Fibroblast of upper back skin (primary cell): ENCODE data around the gene PRICKLE4.
"Not testable (repeated sequence)": the region's sequence is repeated elsewhere in the genome, so short reads cannot be mapped to it uniquely, and the experiment has no call there.

ENCODE experiments used
- DNase-seq: peaks from one replicate; pipeline ENCODE4 v3.0.0-alpha.2; 2013

Gene PRICKLE4

DNA sequence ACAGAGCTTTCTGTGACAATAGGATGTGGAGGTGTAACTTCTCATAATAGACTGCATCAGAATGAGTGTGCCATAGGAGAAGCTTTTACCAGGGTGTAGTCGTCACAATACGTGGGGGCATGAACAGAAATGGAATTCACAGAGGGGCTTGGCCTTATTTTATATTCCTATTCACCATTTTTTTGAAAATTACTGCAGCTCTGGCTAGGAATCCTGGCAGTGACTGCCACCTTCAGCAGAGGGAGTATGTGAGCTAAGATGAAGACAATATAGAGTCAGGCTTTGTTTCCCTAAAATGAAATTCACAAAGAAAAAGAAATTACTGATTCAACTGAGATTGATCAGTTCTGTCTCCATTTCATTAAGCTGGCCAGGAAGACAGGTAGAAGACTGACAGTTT, 20.8 kb downstream of the PRICKLE4 start:
- DNase-seq: no peak

- no peak for DNase-seq
These were observed 25.5 kb downstream of the PRICKLE4 start for GRCh38 chr6:41805830-41806774.

- DNase-seq: no peak
These were observed 30.5 kb downstream of the PRICKLE4 start for GRCh38 chr6:41811095-41811494.

DNA sequence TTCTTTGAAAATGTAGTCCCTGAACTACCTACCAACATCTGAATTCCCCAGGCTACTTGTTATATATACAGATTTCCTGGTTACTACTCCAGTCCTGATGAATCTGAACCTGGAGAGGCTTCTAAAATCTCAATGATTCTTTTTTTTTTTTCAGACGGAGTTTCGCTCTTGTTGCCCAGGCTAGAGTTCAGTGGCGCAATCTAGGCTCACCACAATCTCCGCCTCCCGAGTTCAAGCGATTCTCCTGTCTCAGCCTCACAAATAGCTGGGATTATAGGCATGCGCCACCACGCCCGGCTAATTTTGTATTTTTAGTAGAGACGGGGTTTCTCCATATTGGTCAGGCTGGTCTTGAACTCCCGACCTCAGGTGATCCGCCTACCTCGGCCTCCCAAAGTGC, 31.4 kb downstream of the PRICKLE4 start:
- DNase-seq: not testable (repeated sequence)

DNA sequence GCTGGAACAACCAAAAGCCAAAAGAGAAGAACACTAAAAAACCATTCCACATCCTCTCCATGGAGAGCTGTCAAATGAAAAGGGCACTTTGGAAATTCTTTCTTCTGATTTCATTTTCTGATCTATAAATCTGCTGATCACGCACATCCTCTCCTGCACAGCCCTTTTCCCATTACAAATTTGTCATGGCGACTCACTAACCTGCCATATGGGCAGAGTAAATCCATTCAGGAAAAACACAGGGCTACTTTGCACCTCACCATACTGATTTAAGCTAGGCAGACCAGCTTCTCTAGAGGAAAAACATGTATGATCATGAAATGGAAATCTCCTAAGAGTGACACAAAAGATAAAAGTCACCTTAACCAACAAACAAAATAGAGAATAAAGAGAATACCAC, 32.9 kb downstream of the PRICKLE4 start:
- DNase-seq: no peak

GRCh38 chr6:41813956-41814355, 33.4 kb downstream of the PRICKLE4 start:
- no peak for DNase-seq

GRCh38 chr6:41814629-41815028, 34.0 kb downstream of the PRICKLE4 start:
- no peak for DNase-seq

GRCh38 chr6:41815587-41815986, 35.0 kb downstream of the PRICKLE4 start:
- DNase-seq: no peak

GRCh38 chr6:41818271-41819054, 37.9 kb downstream of the PRICKLE4 start:
- DNase-seq: no peak

GRCh38 chr6:41821266-41821665, 40.7 kb downstream of the PRICKLE4 start:
- no peak for DNase-seq

DNA sequence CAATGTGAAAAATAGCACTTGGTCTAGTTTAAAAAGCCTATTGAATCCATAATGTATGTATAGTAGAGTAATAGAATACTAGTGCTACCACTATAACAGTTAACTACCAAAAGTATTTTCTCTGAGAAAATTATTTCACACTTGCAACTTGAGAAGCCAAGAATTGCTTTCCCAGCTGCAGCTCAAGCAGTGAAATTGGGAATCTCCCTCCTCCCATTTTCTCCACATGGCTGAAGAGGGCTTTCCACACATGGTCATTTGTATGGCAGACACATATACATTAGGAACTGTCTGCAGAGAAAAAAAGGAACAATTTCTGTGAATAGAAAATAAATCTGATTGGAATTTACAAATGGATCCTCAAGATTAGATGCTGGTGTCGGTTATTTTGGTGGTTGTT, 41.4 kb downstream of the PRICKLE4 start:
- no peak for DNase-seq

- no peak for DNase-seq
These were observed 42.6 kb downstream of the PRICKLE4 start for GRCh38 chr6:41823178-41823577.

DNA sequence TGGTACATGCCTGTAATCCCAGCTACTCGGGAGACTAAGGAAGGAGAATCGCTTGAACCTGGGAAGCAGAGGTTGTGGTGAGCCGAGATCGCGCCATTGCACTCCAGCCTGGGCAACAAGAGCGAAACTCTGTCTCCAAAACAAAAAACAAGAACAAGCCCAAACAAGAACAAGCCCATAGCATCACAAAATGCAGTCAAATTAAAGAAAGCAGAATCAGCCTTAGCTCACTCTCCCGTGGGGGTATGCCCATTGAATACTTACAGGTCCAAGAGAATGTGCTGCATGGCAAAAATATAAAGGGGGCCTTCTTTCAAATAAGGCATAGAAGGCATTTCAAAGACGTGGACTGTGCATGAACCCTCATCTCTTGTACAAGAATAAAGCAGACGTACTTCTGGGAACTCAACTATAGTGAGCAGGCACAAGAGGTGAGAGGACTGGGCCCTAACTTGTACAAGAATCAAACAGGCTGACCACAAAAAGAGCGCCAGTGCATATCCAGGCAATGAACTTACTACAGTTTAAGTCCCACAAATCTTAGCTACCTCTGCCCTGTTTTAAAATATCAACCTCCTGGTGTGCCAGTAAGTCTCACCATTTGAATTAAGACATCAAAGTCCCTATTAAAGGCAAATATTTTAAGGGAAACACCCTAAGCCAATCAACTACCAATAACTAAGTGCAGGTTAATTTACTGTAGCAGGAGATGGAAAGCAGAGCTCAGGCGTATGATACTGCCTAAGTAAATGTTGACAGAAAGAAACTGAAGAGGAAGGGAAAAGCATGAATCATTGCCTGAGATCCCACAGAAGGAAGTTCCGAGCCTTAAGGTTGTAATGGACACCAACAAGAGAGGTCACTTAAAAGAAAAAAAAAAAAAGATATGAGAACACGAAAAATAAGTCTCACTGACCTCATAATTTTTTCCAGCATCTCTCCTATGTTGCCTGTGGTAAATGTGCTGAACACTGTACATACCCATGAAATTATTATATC, 44.3 kb downstream of the PRICKLE4 start:
- DNase-seq: no peak

DNA sequence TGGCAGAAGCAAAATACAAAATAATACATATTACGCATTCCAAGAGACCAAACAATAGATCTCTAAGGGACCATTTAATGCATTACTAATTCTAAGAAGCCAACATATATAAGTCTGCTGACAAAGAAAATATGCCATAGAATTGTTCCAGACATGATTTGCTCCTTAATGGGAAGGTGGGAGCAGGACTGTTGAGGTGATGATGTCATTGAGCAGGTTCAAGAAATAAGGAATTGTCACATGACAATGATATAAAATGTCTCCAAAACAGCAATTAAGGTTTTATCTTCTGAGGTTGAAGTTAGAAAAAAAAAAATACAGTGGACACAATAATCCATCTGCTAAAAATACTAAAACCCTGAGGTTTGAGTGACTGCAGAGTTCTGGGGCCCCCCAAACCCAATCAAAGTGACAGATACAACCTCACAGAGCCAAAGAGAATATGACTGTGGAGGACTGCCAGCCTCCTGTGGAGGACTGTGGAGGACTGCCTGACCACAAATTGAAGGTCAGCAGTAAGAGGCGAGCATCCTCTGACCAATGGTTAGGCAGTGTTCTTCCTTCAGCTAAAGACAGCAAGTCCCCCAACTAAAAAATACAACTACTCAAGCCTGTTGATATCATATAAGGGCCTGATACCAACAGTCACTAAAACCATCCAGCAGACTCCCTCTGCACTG, 45.9 kb downstream of the PRICKLE4 start:
- no peak for DNase-seq

DNA sequence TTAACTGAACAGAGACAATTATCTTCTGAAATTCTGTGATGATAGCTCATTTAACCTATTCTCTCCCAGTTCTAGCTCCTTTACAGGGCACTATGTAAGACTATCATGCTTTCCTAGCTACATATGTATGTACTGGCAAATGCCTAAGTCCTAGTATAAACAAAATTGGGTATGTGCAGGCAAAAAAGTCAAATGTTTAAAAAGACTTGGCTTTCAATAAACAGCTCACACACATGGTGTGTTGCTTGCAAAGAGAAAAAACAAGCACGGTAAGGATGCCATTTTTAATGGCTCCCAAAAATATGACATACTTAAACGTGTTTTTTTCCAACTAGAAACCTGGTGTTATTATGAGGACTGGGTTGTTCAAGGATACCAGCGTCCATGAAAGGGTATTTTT, 51.7 kb downstream of the PRICKLE4 start:
- no peak for DNase-seq

- DNase-seq: no peak
These were observed 55.6 kb downstream of the PRICKLE4 start for GRCh38 chr6:41836022-41836659.

DNA sequence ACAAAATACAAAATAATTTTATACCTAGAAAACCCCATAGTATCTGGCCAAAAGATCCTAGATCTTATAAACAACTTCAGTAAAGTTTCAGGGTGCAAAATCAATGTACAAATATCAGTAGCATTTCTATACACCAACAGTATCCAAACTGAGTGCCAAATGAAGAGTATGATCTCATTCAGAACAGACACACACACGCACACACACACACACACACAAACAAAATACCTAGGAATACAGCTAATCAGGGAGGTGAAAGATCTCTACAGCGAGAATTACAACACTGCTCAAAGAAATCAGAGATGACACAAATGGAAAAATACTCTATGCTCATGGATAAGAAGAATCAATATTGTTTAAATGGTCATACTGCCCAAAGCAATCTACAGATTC, 56.1 kb downstream of the PRICKLE4 start:
- no peak for DNase-seq
